GM12891 (cell line): ENCODE results near the gene AP3B1.

Experiments
- POLR2A ChIP-seq: IDR thresholded peaks from 2 replicates; pipeline ENCODE4 v1.6.1; 2011; ENCODE audit warnings: low read depth, low read length, control low read depth
- POLR2AphosphoS5 ChIP-seq: IDR thresholded peaks from 2 replicates; pipeline ENCODE4 v1.6.1; 2011; ENCODE audit warnings: low read depth, low read length, control low read depth
- POU2F2 ChIP-seq: IDR thresholded peaks from 2 replicates; pipeline ENCODE4 v1.6.1; 2011; ENCODE audit warnings: low read depth, mild to moderate bottlenecking, control low read depth, low read length, moderate library complexity
- SPI1 ChIP-seq: IDR thresholded peaks from 2 replicates; pipeline ENCODE4 v1.6.1; 2011; ENCODE audit warnings: low read depth, low read length, control low read depth

DNA sequence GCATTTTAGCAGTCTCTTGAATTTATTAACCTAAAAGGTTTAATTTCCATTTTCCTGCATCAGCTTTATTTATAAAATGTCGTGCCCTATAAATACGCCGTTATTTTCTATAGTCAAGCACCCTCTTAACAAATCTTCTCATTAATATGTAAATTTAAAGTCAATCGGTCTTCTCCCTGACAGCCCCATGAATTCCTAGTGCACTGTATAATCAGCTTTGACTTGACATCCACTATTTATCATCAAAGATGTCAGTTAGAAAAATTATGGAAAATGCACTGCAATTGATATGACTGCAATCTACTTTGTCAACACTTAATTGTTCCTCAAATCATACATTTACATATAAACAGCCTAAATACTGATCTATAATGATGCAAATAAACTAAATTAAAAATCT, 83.4 kb downstream of the AP3B1 start:
- TF ChIP-seq POLR2AphosphoS5: no peak
- no peak for TF ChIP-seq POLR2A
- TF ChIP-seq POU2F2: no peak
- TF ChIP-seq SPI1: no peak
